Tibial artery (tissue), 4 donors: Measurements from ENCODE around the gene RNF149.

Source experiments
- DNase-seq, 2 donors: peaks; one replicate each; pipeline ENCODE4 v3.0.0-alpha.2; 2019
- H3K27ac ChIP-seq, 2 donors: fragments of 200-600 bp; sonication (generic) in 1 of 2; 1 replicate in 1 of 2; 2 replicates in 1 of 2; pipeline ENCODE4 v1.5.1; 2018 to 2019; ENCODE audit warnings: mild to moderate bottlenecking in 1 of 2
- H3K27me3 ChIP-seq, 2 donors: fragments of 200-600 bp; sonication (generic) in 1 of 2; one replicate each; pipeline versions ENCODE4 v1.5.1 to v1.6.0; 2016 to 2019
- H3K36me3 ChIP-seq, 3 donors: fragments of 200-600 bp; sonication (generic) in 2 of 3; one replicate each; pipeline ENCODE4 v1.5.1; 2016 to 2019; ENCODE audit warnings: mild to moderate bottlenecking in 2 of 3
- H3K4me1 ChIP-seq, 4 donors: fragments of 200-600 bp; sonication (generic) in 2 of 4; 1 replicate in 3 of 4; 2 replicates in 1 of 4; pipeline ENCODE4 v1.5.1; 2016 to 2019
- H3K4me3 ChIP-seq, 2 donors: fragments of 200-600 bp; sonication (generic) in 1 of 2; 1 replicate in 1 of 2; 2 replicates in 1 of 2; pipeline ENCODE4 v1.5.1; 2018 to 2019; ENCODE audit warnings: mild to moderate bottlenecking in 2 of 2
- H3K9me3 ChIP-seq, 3 donors: fragments of 200-600 bp; sonication (generic) in 1 of 3; one replicate each; pipeline ENCODE4 v1.5.1; 2016 to 2019
- CTCF ChIP-seq, 2 experiments: fragments of 200-600 bp in 1 of 2; fragments of 450-650 bp in 1 of 2; IDR thresholded peaks; one replicate each; pipeline ENCODE4 v1.5.1; 2017 to 2019; ENCODE audit warnings: antibody characterized with exemption in 2 of 2, mild to moderate bottlenecking in 1 of 2, moderate library complexity in 1 of 2
- intact Hi-C: fragments of 100-400 bp; cut with DNase I; formaldehyde crosslinking; loops from one replicate; pipeline ENCODE4 v1.15.0; 2023; ENCODE audit warnings: low total_unique reads

The RNF149 gene

GRCh38 chr2:101263377-101263800 lies 45.1 kb downstream of the RNF149 start:
- H3K27me3 ChIP-seq, result no peaks in the 10 kb centered on the region
- DNase-seq, result no peak
- no peak overlapping the region for H3K27ac ChIP-seq
- H3K9me3 ChIP-seq, result no peaks in the 10 kb centered on the region
- TF ChIP-seq CTCF (IDR thresholded peaks at IDR 0.05), result no peak
- H3K4me1 ChIP-seq, result no peaks in the 10 kb centered on the region
- no peak overlapping the region for H3K4me3 ChIP-seq
- intact Hi-C loops, result no loop called here
- H3K36me3 ChIP-seq, result peaks cover 49 to 82% (median 71%) of the 10 kb centered on the region in 3 donors

- Histone ChIP-seq H3K4me3 (no peak overlapping the region), H3K4me1 (no peaks in the 10 kb centered on the region), H3K36me3 (peaks cover 50 to 75% (median 65%) of the 10 kb centered on the region in 3 donors), H3K27me3 (no peaks in the 10 kb centered on the region), H3K27ac (no peak overlapping the region), H3K9me3 (no peaks in the 10 kb centered on the region)
- intact Hi-C loops, result no loop called here
- TF ChIP-seq CTCF (IDR thresholded peaks at IDR 0.05), result no peak
- no peak for DNase-seq
These were observed 46.4 kb downstream of the RNF149 start for GRCh38 chr2:101262142-101262541.

- no peak for TF ChIP-seq CTCF (IDR thresholded peaks at IDR 0.05)
- H3K27ac ChIP-seq, result no peak overlapping the region
- no peak for DNase-seq
- intact Hi-C loops, result no loop called here
- H3K4me1 ChIP-seq, result peaks cover 0 to 22% (median 19%) of the 10 kb centered on the region in 4 donors
- H3K9me3 ChIP-seq, result no peaks in the 10 kb centered on the region
- H3K4me3 ChIP-seq, result no peak overlapping the region
- no peaks in the 10 kb centered on the region for H3K27me3 ChIP-seq
- H3K36me3 ChIP-seq, result peaks cover 28 to 47% (median 34%) of the 10 kb centered on the region in 3 donors
These were observed 49.7 kb downstream of the RNF149 start for GRCh38 chr2:101258804-101259203.

GRCh38 chr2:101256316-101256715 lies 52.2 kb downstream of the RNF149 start:
- Histone ChIP-seq H3K36me3 (peaks cover 16 to 26% (median 18%) of the 10 kb centered on the region in 3 donors), H3K27me3 (no peaks in the 10 kb centered on the region), H3K4me1 (peaks cover 0 to 34% (median 27%) of the 10 kb centered on the region in 4 donors), H3K27ac (no peak overlapping the region), H3K9me3 (no peaks in the 10 kb centered on the region), H3K4me3 (no peak overlapping the region)
- TF ChIP-seq CTCF (IDR thresholded peaks at IDR 0.05), result no peak
- intact Hi-C loops, result no loop called here
- DNase-seq, result no peak

- TF ChIP-seq CTCF (IDR thresholded peaks at IDR 0.05), result no peak
- no peaks in the 10 kb centered on the region for H3K27me3 ChIP-seq
- peaks cover 0 to 34% (median 27%) of the 10 kb centered on the region in 4 donors for H3K4me1 ChIP-seq
- peaks cover 16 to 22% (median 18%) of the 10 kb centered on the region in 3 donors for H3K36me3 ChIP-seq
- H3K27ac ChIP-seq, result no peak overlapping the region
- no peaks in the 10 kb centered on the region for H3K9me3 ChIP-seq
- DNase-seq, result no peak
- intact Hi-C loops, result no loop called here
- H3K4me3 ChIP-seq, result no peak overlapping the region
These were observed 53.0 kb downstream of the RNF149 start for GRCh38 chr2:101255501-101255900.
